T-helper 1 cell (primary cell): Measurements from ENCODE around the gene NR6A1.

Source experiments
- DNase-seq, 5 donors: peaks; one replicate each; pipeline ENCODE4 v3.0.0-alpha.2; 2012 to 2020

NR6A1 gene

DNA sequence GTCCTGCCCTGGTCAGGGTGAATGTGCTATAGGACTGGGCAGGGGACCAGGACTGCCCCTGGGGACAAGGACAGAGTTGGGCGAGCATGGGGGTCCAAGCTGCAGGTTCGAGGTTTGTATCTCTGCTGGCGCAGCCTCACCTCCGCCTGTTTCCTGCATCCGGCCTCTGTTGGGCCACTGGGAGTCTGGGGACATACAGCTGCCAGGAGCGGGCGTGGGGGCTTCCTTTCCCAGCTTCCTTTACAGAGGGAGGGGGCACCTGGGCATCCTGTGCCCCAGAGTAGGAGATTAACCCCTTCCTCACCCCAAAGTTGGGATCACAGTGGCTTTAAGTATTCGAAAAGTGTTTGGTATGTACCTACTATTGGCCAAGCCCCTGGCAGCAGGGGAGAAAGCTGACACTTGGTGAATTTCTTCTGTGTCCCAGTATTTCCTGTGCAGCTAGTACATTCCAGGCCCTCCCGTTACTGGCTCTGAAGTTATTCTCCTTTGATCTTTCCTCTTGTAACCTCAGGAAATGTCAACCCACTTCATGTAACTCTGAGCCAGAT is 24.8 kb upstream of the NR6A1 start:
- DNase-seq: no peak

GRCh38 chr9:124794902-124795491 is 23.9 kb upstream of the NR6A1 start:
- no peak for DNase-seq

DNA sequence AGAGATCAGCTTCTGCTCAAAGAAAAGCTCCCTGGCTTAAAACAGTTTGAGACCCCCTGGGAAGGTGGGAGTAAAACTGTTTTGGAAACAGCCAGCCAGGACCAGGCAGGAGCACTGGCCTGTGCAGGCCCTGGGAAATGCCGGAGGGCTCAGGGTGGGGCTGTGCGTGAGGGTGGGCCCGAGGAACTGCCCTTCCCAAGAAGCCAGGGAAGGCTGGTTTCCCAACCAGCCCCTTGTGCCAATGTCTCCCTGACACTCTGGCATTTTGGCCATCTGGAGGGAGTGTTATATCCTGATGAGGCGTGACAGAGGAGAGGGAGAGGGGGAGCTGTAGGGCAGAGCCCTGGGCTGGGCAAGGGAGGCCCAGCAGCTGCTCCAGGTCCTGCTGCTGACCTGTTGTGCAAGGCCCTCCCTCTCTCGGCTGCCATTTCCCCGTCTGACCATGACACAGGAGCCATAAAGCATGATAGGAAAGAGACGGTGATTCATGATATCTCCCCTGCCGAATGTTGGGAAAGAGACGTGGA is 22.0 kb upstream of the NR6A1 start:
- no peak for DNase-seq

GRCh38 chr9:124792257-124793014 is 21.3 kb upstream of the NR6A1 start:
- no peak for DNase-seq

- no peak for DNase-seq
Measured at GRCh38 chr9:124790801-124791505, 19.8 kb upstream of the NR6A1 start.

DNA sequence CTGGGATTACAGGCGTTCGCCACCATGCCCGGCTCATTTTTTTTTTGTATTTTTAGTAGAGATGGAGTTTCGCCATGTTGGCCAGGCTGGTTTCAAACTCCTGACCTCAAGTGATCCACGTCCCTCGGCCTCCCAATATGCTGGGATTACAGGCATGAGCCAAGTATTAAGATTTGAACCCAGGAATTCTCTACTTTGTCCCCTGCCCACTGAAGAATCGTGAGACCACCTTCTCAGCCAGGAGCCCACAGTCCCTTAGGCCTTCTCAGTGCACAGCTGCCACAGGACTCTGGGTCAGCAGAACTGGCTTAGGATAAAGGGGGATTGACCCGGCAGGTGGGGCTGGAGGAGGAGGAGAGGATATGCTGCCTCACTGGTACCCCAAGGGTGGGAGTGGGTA is 19.2 kb upstream of the NR6A1 start:
- DNase-seq: no peak

GRCh38 chr9:124789531-124789930 is 18.4 kb upstream of the NR6A1 start:
- DNase-seq: no peak

DNA sequence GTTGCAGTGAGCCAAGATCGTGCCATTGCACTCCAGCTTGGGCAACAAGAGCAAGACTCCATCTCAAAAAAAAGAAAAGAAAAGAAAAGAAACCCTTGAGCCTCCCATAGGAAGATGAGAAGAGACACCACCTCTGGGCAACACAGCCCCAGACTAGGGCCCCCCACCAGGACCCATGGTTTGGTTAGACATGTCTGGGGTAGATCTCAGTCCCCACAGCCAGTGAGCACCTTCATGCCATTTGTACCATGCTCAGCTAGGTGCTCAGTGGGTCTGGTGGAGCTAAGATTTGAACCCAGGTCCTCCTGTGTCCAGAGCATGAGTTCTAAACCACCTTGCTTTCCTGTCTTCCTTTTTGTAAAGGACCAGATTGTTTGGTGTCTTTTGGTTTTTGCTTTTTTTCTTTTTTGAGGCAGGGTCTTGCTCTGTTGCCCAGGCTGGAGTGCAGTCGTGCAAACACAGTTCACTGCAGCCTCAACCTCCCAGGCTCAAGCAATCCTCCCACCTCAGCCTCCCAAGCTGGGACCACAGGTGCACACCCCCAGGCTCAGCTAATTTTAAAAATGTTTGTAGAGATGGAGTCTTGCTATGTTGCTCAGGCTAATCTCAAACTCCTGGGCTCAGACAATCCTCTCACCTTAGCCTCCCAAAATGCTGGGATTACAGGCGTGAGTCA is 17.6 kb upstream of the NR6A1 start:
- no peak for DNase-seq

- no peak for DNase-seq
Measured at GRCh38 chr9:124786881-124787573, 15.9 kb upstream of the NR6A1 start.

DNA sequence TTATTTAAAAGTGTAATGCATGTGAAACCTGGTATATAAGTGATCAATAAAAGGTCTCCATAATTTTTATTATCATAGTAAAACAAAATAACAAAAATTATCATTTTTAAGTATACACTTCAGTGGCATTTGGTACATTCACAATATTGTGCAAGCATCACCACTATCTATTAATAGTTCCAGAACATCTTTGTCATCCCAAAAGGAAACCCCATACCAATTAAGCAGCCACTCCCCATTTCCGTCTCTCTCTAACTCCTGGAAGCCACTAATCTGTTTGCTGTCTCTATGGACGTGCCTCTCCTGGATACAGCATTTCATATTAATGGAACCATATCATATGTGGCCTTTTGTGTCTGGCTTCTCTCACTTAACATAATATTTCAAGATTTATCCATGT is 13.4 kb upstream of the NR6A1 start:
- DNase-seq: no peak

- no peak for DNase-seq
Measured at GRCh38 chr9:124783830-124784229, 12.7 kb upstream of the NR6A1 start.

- DNase-seq: no peak
Measured at GRCh38 chr9:124782661-124783574, 11.8 kb upstream of the NR6A1 start.

DNA sequence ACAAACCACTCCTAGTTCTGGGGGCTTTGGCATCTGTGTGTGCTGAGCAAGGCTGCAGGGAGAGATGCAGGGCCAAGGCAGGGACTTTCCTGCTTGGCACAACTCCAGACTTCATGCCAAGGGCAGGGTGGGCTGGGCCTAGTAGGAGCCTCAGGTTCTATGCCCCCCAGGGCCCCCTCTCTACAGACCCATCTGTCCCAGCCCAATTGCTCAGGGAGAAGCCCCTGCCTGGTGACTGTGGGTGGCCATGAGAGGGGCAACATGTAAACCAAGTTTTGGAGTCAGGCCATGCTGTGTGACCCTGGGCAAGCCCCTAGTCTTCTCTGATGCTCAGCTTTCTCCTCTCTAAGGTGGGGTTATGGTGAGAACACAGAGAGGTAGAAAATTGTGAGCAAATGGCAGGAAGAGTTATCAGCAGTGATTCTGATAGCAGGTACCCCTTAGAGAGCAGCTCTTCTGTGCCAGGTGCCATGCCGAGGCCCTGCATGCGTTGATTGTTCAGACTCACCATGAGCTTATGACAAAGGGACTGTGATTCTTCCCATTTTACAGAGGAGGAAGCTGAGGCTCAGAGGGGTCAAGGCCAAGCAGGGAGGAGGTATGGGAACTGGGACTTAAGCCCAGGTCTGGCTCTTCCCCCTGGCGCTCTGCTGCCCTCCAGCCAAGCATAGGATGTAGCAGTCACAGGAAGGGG is 11.0 kb upstream of the NR6A1 start:
- no peak for DNase-seq

GRCh38 chr9:124780757-124781151 is 9.6 kb upstream of the NR6A1 start:
- DNase-seq: no peak

GRCh38 chr9:124780060-124780756 is 9.1 kb upstream of the NR6A1 start:
- DNase-seq: no peak

DNA sequence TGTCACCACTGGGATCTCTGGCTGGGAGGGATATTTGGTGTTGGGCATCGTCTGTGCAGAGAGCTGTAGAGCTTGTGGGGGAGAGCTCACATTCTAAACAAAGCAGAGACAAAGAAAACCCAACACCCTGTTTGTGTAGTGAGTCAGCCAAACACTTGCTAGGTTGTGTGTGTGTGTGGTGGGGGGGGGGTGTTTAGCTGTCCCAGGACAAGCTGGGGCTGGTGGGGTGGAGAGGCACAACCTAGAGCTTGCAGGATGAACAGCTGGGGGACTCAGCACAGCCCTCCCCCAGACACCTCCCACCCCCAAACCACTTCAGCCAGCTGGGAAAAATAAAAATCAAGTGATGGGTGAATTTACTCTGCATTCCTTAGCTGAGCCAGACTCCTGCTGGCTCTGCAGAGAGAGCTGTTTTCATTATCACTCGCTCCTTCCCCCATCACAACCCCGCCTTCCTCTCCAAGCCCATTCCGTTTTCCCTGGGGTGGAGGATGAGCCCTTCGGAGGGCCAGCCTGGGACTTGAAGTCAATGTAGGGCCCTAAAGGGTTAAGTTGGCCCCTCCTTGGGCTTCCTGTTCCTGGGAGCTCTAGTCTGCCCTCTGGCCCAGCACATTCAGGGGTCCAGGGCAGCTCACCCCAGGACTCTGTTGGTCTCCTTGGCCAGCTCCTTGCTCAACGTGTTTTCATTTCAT is 8.4 kb upstream of the NR6A1 start:
- no peak for DNase-seq

DNA sequence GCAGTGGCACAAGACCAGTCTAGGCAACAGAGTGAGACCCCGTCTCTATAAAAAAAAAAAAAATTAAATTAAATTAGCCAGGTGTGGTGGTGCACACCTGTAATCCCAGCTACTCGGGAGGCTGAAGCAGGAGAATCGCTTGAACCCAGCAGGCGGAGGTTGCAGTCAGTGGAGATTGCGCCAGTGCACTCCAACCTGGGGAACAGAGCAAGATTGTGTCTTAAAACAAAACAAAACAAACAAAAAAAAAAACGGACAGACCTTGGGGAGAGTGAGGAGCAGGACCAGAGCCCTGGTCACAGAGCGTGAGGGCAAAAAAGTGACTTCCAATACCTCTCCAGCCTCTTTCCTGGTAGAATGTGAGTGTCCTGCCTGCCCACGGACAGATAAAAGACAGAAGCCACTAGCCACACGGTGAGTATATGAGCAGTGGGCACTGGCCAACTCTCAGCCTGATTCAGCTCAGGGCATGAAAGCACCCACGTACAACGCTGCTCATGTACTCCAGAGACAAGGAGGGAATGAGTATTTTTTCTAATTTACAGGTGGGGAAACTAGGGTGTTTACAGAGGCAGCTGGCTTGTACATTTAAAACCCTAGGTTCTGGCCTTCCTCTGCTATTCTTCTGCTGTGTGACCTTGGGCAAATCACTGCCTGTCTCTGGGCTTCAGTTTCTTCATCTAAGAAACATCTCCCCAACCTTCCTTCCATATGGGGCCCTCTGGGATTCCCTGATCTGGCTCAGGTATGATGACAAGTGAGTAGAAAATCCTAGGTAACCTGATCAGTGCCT is 7.7 kb upstream of the NR6A1 start:
- no peak for DNase-seq

GRCh38 chr9:124776954-124777648 is 6.0 kb upstream of the NR6A1 start, which contains the start of gene OLFML2A:
TSS of gene OLFML2A (plus strand) at chr9:124777133. CDS start at chr9:124777271, 138 bp downstream.
- peak in 1 of 5 donors; percentile 20 for DNase-seq
